Smooth muscle cell (in vitro differentiated cells): Measurements from ENCODE around the gene DDHD1. TPM values are rescaled to one million over a fixed set of nuclear protein-coding genes. Genes with fewer than 3 reads are reported as not detected.
"Not testable (repeated sequence)": the region's sequence is repeated elsewhere in the genome, so short reads cannot be mapped to it uniquely, and the experiment has no call there.

Source experiments
- DNase-seq: peaks from one replicate; lab custom pipeline; 2025; ENCODE audit not compliant: unreplicated experiment; lab: John Stamatoyannopoulos, UW
- H2AFZ ChIP-seq: fragments of 200-600 bp; sonication (generic); 2 replicates; pipeline ENCODE4 v1.6.0; 2016; ENCODE audit warnings: antibody characterized with exemption, low read depth, mild to moderate bottlenecking
- H3F3A ChIP-seq: fragments of 200-600 bp; sonication (generic); 2 replicates; pipeline ENCODE4 v1.6.0; 2017; ENCODE audit warnings: antibody characterized with exemption, low read depth
- H3K27ac ChIP-seq: fragments of 200-600 bp; sonication (generic); 2 replicates; pipeline ENCODE4 v1.5.1; 2016; ENCODE audit warnings: low read depth, mild to moderate bottlenecking
- H3K27me3 ChIP-seq: fragments of 200-600 bp; sonication (generic); 2 replicates; pipeline ENCODE4 v1.6.1; 2016; ENCODE audit warnings: low read depth, mild to moderate bottlenecking
- H3K36me3 ChIP-seq: fragments of 200-600 bp; sonication (generic); 2 replicates; pipeline ENCODE4 v1.5.1; 2016; ENCODE audit warnings: low read depth
- H3K4me1 ChIP-seq: fragments of 200-600 bp; sonication (generic); 2 replicates; pipeline ENCODE4 v1.5.1; 2016; ENCODE audit warnings: low read depth
- H3K4me2 ChIP-seq: fragments of 200-600 bp; sonication (generic); 2 replicates; pipeline ENCODE4 v1.6.0; 2016; ENCODE audit warnings: mild to moderate bottlenecking
- H3K4me3 ChIP-seq: fragments of 200-600 bp; sonication (generic); 2 replicates; pipeline ENCODE4 v1.5.1; 2016; ENCODE audit warnings: mild to moderate bottlenecking
- H3K79me2 ChIP-seq: fragments of 200-600 bp; sonication (generic); 2 replicates; pipeline ENCODE4 v1.6.0; 2016; ENCODE audit warnings: low read depth, mild to moderate bottlenecking
- H3K9ac ChIP-seq: fragments of 200-600 bp; sonication (generic); 2 replicates; pipeline ENCODE4 v1.6.0; 2016; ENCODE audit warnings: low read depth
- H3K9me3 ChIP-seq: fragments of 200-600 bp; sonication (generic); replicated peaks from 2 replicates; pipeline ENCODE4 v1.5.1; 2016; ENCODE audit warnings: low read depth
- H4K20me1 ChIP-seq: fragments of 200-600 bp; sonication (generic); 2 replicates; pipeline ENCODE4 v1.6.0; 2016; ENCODE audit warnings: low read depth
- CTCF ChIP-seq: fragments of 200-600 bp; sonication (generic); IDR thresholded peaks from 2 replicates; pipeline ENCODE4 v1.5.1; 2017; ENCODE audit warnings: borderline replicate concordance, mild to moderate bottlenecking, antibody characterized with exemption; ENCODE audit not compliant: insufficient read depth, poor library complexity, severe bottlenecking
- whole genome bisulfite sequencing: methylation state at CpG from one replicate; pipeline ENCODE4 v1.1.7; 2016; ENCODE audit warnings: low lambda C conversion rate; 5-methylcytosine and 5-hydroxymethylcytosine counted together
- polyA plus RNA-seq: library from polyadenylated mRNA; unstranded; fragments of >200 nt; fragmentation: Nextera tagmentation; extraction: Ambion mirVana; gene quantifications from 2 replicates; pipeline ENCODE4 v1.2.1, GENCODE V29; 2016
- total RNA-seq: library from RNA; depleted of rRNA; stranded (reverse); fragments of >200 nt; gene quantifications from 2 replicates; pipeline ENCODE4 v1.2.3, GENCODE V29; 2014

DDHD1 gene
- total and polyA plus RNA-seq, 2 experiments from 2014 or later, result 4.0 to 7.8 TPM

GRCh38 chr14:53103636-53104340 is 49.3 kb downstream of the DDHD1 start:
- WGBS, result 91% methylated on average over 5 of the region's 5 CpGs
- Histone ChIP-seq H3K27ac (no peak overlapping the region), H4K20me1 (no peaks in the 10 kb centered on the region), H3F3A (no peaks in the 10 kb centered on the region), H3K27me3 (no peaks in the 10 kb centered on the region), H3K4me3 (no peak overlapping the region), H3K4me1 (peaks cover 4% of the 10 kb centered on the region), H3K4me2 (no peak overlapping the region), H3K9me3 (peaks cover 6% of the 10 kb centered on the region), H2AFZ (no peak overlapping the region), H3K9ac (no peak overlapping the region), H3K79me2 (no peaks in the 10 kb centered on the region), H3K36me3 (peaks cover 6% of the 10 kb centered on the region)
- DNase-seq, result no peak
- no peak for TF ChIP-seq CTCF

GRCh38 chr14:53093206-53093605 is 59.9 kb downstream of the DDHD1 start:
- 82% methylated on average over 1 of the region's 1 CpG for WGBS
- DNase-seq, result no peak
- no peak overlapping the region for H2AFZ ChIP-seq

GRCh38 chr14:53090853-53091252 is 62.3 kb downstream of the DDHD1 start:
- Histone ChIP-seq H3K4me3 (no peak overlapping the region), H3K9me3 (no peaks in the 10 kb centered on the region), H4K20me1 (no peaks in the 10 kb centered on the region), H3K9ac (no peak overlapping the region), H3K36me3 (peaks cover 6% of the 10 kb centered on the region), H2AFZ (no peak overlapping the region), H3F3A (no peaks in the 10 kb centered on the region), H3K79me2 (no peaks in the 10 kb centered on the region), H3K4me2 (no peak overlapping the region), H3K27ac (no peak overlapping the region), H3K4me1 (no peaks in the 10 kb centered on the region), H3K27me3 (no peaks in the 10 kb centered on the region)
- no peak for TF ChIP-seq CTCF
- DNase-seq, result no peak
- 91% methylated on average over 2 of the region's 2 CpGs for WGBS

More at GRCh38 chr14:53093206-53093605, 59.9 kb downstream of the DDHD1 start:
- H3K27ac ChIP-seq, result no peak overlapping the region
- no peaks in the 10 kb centered on the region for H3F3A ChIP-seq
- no peak overlapping the region for H3K9ac ChIP-seq
- peaks cover 6% of the 10 kb centered on the region for H3K36me3 ChIP-seq
- no peaks in the 10 kb centered on the region for H3K79me2 ChIP-seq
- H3K9me3 ChIP-seq, result no peaks in the 10 kb centered on the region
- H3K4me3 ChIP-seq, result no peak overlapping the region
- no peak for TF ChIP-seq CTCF
- H3K27me3 ChIP-seq, result no peaks in the 10 kb centered on the region
- H3K4me2 ChIP-seq, result no peak overlapping the region
- H4K20me1 ChIP-seq, result no peaks in the 10 kb centered on the region
- no peaks in the 10 kb centered on the region for H3K4me1 ChIP-seq

GRCh38 chr14:53084954-53085353 is 68.2 kb downstream of the DDHD1 start:
- H2AFZ ChIP-seq, H3F3A ChIP-seq, H4K20me1 ChIP-seq, H3K9me3 ChIP-seq, H3K4me3 ChIP-seq, H3K27me3 ChIP-seq, H3K9ac ChIP-seq, H3K36me3 ChIP-seq, H3K4me2 ChIP-seq, H3K79me2 ChIP-seq, H3K4me1 ChIP-seq, DNase-seq, H3K27ac ChIP-seq: not testable (repeated sequence)
- WGBS, result 93% methylated on average over 7 of the region's 7 CpGs
